Neural progenitor cell (in vitro differentiated cells): ENCODE measurements around the gene EDNRA. TPM values are rescaled to one million over a fixed set of nuclear protein-coding genes. Genes with fewer than 3 reads are reported as not detected.

Source experiments
- DNase-seq: peaks from one replicate; pipeline ENCODE4 v3.0.0-alpha.2; 2016; ENCODE audit warnings: low spot score
- H2AFZ ChIP-seq: fragments of 200-600 bp; sonication (generic); replicated peaks from 2 replicates; pipeline ENCODE4 v1.6.1; 2016; ENCODE audit warnings: antibody characterized with exemption
- H3F3A ChIP-seq: fragments of 200-600 bp; sonication (generic); 2 replicates; pipeline ENCODE4 v1.6.1; 2016; ENCODE audit warnings: antibody characterized with exemption, low read depth
- H3K27ac ChIP-seq: fragments of 200-600 bp; sonication (generic); 2 replicates; pipeline ENCODE4 v1.5.1; 2016; ENCODE audit warnings: mild to moderate bottlenecking
- H3K27me3 ChIP-seq: fragments of 200-600 bp; sonication (generic); 2 replicates; pipeline ENCODE4 v1.6.1; 2016; ENCODE audit warnings: mild to moderate bottlenecking, moderate library complexity
- H3K36me3 ChIP-seq: fragments of 200-600 bp; sonication (generic); 2 replicates; pipeline ENCODE4 v1.5.1; 2016
- H3K4me1 ChIP-seq: fragments of 200-600 bp; sonication (generic); 2 replicates; pipeline ENCODE4 v1.6.1; 2016; ENCODE audit warnings: mixed run types
- H3K4me2 ChIP-seq: fragments of 200-600 bp; sonication (generic); 2 replicates; pipeline ENCODE4 v1.6.1; 2016
- H3K4me3 ChIP-seq: fragments of 200-600 bp; sonication (generic); 2 replicates; pipeline ENCODE4 v1.5.1; 2016
- H3K79me2 ChIP-seq: fragments of 200-600 bp; sonication (generic); 2 replicates; pipeline ENCODE4 v1.6.1; 2016; ENCODE audit warnings: low read depth
- H3K9ac ChIP-seq: fragments of 200-600 bp; sonication (generic); 2 replicates; pipeline ENCODE4 v1.6.1; 2016
- H3K9me3 ChIP-seq: fragments of 200-600 bp; sonication (generic); 2 replicates; pipeline ENCODE4 v1.5.1; 2016; ENCODE audit warnings: low read depth
- H4K20me1 ChIP-seq: fragments of 200-600 bp; sonication (generic); 2 replicates; pipeline ENCODE4 v1.6.1; 2016; ENCODE audit warnings: low read depth
- H3K27ac Mint-ChIP-seq: 3 replicates; pipeline ENCODE4 v1.8.0; 2021; ENCODE audit warnings: mixed read lengths
- H3K27me3 Mint-ChIP-seq: 2 replicates; pipeline ENCODE4 v1.8.0; 2022; ENCODE audit warnings: low read depth, mild to moderate bottlenecking, inconsistent platforms, moderate library complexity, mixed read lengths; ENCODE audit not compliant: insufficient read depth
- H3K36me3 Mint-ChIP-seq: 3 replicates; pipeline ENCODE4 v1.8.0; 2021; ENCODE audit warnings: mixed read lengths
- H3K4me1 Mint-ChIP-seq: 3 replicates; pipeline ENCODE4 v1.8.0; 2021; ENCODE audit warnings: mixed read lengths
- H3K4me3 Mint-ChIP-seq: 3 replicates; pipeline ENCODE4 v1.8.0; 2021; ENCODE audit warnings: mild to moderate bottlenecking, moderate library complexity, mixed read lengths
- H3K9me3 Mint-ChIP-seq: 3 replicates; pipeline ENCODE4 v1.8.0; 2020; ENCODE audit warnings: mixed read lengths
- EZH2 ChIP-seq: fragments of 200-600 bp; sonication (generic); IDR thresholded peaks from 2 replicates; pipeline ENCODE4 v1.6.1; 2017; ENCODE audit warnings: antibody characterized with exemption, mild to moderate bottlenecking, moderate library complexity
- EZH2phosphoT487 ChIP-seq: fragments of 200-600 bp; sonication (generic); IDR thresholded peaks from 2 replicates; pipeline ENCODE4 v1.6.1; 2017; ENCODE audit warnings: antibody characterized with exemption
- total RNA-seq: library from RNA; depleted of rRNA; stranded (reverse); fragments of >200 nt; gene quantifications from 2 replicates; pipeline ENCODE4 v1.2.3, GENCODE V29; 2015; ENCODE audit warnings: low replicate concordance
- TF ChIP-seq, protein P1 (sequence below): fragments of 200-600 bp; sonication (generic); IDR thresholded peaks from 2 replicates; pipeline ENCODE4 v1.5.1; 2017; ENCODE audit warnings: antibody characterized with exemption, mild to moderate bottlenecking

Gene EDNRA
- total RNA-seq, 1 donor from 2014 or later, result 2.9 TPM

DNA sequence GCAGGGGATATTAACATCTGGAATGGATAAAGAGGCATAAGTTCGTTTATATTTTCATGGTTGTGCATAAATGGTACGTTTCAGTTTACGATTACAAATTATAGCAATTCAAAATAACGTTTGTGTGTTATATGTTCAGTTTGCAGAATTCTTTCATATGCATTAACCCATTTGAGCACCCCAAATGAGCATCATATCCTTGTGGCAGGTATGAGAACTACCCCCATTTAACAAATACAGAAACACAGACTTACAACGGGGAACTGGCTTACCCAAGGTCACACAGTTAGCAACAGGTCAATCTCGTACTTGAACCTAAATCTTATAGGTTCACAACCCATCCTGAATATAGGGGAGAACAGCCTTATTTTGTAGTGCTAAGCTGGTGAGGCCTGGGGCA, 33.1 kb downstream of the EDNRA start:
- no peaks in the 10 kb centered on the region for H3K36me3 Mint-ChIP-seq
- no peak overlapping the region for H3K4me3 ChIP-seq
- TF ChIP-seq EZH2, result no peak
- TF ChIP-seq, protein P1, sequence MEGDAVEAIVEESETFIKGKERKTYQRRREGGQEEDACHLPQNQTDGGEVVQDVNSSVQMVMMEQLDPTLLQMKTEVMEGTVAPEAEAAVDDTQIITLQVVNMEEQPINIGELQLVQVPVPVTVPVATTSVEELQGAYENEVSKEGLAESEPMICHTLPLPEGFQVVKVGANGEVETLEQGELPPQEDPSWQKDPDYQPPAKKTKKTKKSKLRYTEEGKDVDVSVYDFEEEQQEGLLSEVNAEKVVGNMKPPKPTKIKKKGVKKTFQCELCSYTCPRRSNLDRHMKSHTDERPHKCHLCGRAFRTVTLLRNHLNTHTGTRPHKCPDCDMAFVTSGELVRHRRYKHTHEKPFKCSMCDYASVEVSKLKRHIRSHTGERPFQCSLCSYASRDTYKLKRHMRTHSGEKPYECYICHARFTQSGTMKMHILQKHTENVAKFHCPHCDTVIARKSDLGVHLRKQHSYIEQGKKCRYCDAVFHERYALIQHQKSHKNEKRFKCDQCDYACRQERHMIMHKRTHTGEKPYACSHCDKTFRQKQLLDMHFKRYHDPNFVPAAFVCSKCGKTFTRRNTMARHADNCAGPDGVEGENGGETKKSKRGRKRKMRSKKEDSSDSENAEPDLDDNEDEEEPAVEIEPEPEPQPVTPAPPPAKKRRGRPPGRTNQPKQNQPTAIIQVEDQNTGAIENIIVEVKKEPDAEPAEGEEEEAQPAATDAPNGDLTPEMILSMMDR, result peak; percentile 27
- no peaks in the 10 kb centered on the region for H3K79me2 ChIP-seq
- no peak for DNase-seq
- H3K4me1 Mint-ChIP-seq, result no peaks in the 10 kb centered on the region
- H3K36me3 ChIP-seq, result no peaks in the 10 kb centered on the region
- no peak overlapping the region for H3K9ac ChIP-seq
- no peaks in the 10 kb centered on the region for H3F3A ChIP-seq
- H2AFZ ChIP-seq, result no peak overlapping the region
- no peaks in the 10 kb centered on the region for H3K9me3 Mint-ChIP-seq
- no peaks in the 10 kb centered on the region for H4K20me1 ChIP-seq
- H3K27ac ChIP-seq, result no peak overlapping the region
- H3K27me3 Mint-ChIP-seq, result peaks cover 2% of the 10 kb centered on the region
- no peaks in the 10 kb centered on the region for H3K27me3 ChIP-seq
- H3K4me1 ChIP-seq, result no peaks in the 10 kb centered on the region
- no peak overlapping the region for H3K4me2 ChIP-seq
- no peaks in the 10 kb centered on the region for H3K9me3 ChIP-seq
- H3K27ac Mint-ChIP-seq, result no peak overlapping the region
- H3K4me3 Mint-ChIP-seq, result no peak overlapping the region

DNA sequence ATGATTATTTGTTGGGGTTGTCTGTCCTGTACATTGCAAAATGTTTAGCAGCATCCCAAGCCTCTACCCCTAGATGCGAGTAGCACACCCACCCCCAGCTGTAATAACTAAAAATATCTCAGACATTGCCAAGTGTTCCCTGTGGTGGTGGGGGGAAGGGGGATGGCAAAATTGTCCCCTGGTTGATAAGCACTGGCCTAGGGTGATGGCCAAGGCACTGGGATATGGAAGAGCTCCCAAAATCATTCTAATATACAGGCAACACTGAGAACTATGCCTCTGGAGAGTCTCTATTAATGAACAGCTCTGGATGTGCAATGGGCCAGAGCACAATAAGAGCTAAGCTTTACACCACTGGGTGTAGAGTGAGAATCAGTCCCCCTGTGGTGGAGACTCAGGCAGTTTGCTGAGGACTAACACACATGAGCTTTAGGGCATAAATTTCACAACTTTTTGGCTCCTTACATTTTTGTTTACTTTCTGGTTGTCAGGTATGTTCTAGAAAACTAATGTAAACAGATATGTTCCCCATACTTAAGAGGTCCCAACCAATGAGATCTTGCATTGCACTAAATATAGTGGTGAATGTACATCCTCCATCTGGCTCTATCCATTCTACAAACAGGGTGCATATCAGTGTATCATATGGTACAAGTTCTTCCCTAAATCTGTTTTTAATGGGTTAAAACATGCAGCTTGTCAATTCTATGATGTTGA, 34.5 kb downstream of the EDNRA start:
- no peak overlapping the region for H3K9ac ChIP-seq
- no peak overlapping the region for H2AFZ ChIP-seq
- H3K27me3 ChIP-seq, result no peaks in the 10 kb centered on the region
- no peak for DNase-seq
- H3F3A ChIP-seq, result no peaks in the 10 kb centered on the region
- no peaks in the 10 kb centered on the region for H3K4me1 ChIP-seq
- TF ChIP-seq, protein P1, result no peak
- TF ChIP-seq EZH2 (no peak), EZH2phosphoT487 (no peak)
- H3K27ac Mint-ChIP-seq, result no peak overlapping the region
- no peak overlapping the region for H3K4me2 ChIP-seq
- H3K79me2 ChIP-seq, result no peaks in the 10 kb centered on the region
- no peak overlapping the region for H3K27ac ChIP-seq
- H3K9me3 ChIP-seq, result no peaks in the 10 kb centered on the region
- H3K4me3 ChIP-seq, result no peak overlapping the region
- no peaks in the 10 kb centered on the region for H3K36me3 Mint-ChIP-seq
- H4K20me1 ChIP-seq, result no peaks in the 10 kb centered on the region
- H3K4me3 Mint-ChIP-seq, result no peak overlapping the region
- H3K27me3 Mint-ChIP-seq, result peaks cover 2% of the 10 kb centered on the region
- H3K36me3 ChIP-seq, result no peaks in the 10 kb centered on the region
- H3K9me3 Mint-ChIP-seq, result no peaks in the 10 kb centered on the region
- no peaks in the 10 kb centered on the region for H3K4me1 Mint-ChIP-seq

DNA sequence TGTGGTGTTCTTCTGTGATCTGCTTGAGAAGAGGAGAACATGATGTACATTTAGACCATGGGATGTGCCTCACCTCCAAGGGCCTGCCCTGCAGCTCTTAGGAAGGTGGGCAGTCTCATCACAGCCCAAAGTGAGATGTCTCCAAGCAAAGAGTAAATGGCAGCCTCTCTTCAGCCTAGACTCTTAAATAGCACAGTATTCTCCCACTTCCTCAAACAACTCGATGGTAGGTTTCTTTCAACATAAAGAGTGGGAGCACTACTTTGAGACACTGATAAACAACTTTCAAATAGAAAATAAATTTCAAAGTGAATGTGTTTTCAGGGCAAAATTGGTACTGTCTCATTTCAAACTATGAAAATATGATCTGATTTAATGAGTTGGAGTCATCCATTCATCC, 35.2 kb downstream of the EDNRA start:
- no peak overlapping the region for H3K4me3 Mint-ChIP-seq
- Histone ChIP-seq H3K27me3 (no peaks in the 10 kb centered on the region), H3K79me2 (no peaks in the 10 kb centered on the region), H3K4me1 (no peaks in the 10 kb centered on the region), H3K36me3 (no peaks in the 10 kb centered on the region), H3K4me3 (no peak overlapping the region), H3K4me2 (no peak overlapping the region), H3K9ac (no peak overlapping the region), H2AFZ (no peak overlapping the region), H3K9me3 (no peaks in the 10 kb centered on the region), H4K20me1 (no peaks in the 10 kb centered on the region), H3K27ac (no peak overlapping the region), H3F3A (no peaks in the 10 kb centered on the region)
- DNase-seq, result no peak
- no peaks in the 10 kb centered on the region for H3K36me3 Mint-ChIP-seq
- no peaks in the 10 kb centered on the region for H3K4me1 Mint-ChIP-seq
- H3K27me3 Mint-ChIP-seq, result peaks cover 2% of the 10 kb centered on the region
- TF ChIP-seq EZH2phosphoT487 (no peak), EZH2 (no peak)
- TF ChIP-seq, protein P1, result no peak
- no peak overlapping the region for H3K27ac Mint-ChIP-seq
- no peaks in the 10 kb centered on the region for H3K9me3 Mint-ChIP-seq
